H9 (cell line): Measurements from ENCODE around the gene KHK. TPM values are rescaled to one million over a fixed set of nuclear protein-coding genes. Genes with fewer than 3 reads are reported as not detected.

Source experiments
- DNase-seq: peaks from one replicate; pipeline ENCODE4 v3.0.0-alpha.2; 2017
- H2AFZ ChIP-seq: one replicate; pipeline ENCODE4 v1.6.1; 2013; ENCODE audit warnings: mild to moderate bottlenecking, low read length, control low read depth, moderate library complexity
- H2AK5ac ChIP-seq: 2 replicates; pipeline ENCODE4 v1.6.1; 2013; ENCODE audit warnings: low read length, control low read depth, mixed read lengths; ENCODE audit not compliant: insufficient read length
- H2BK120ac ChIP-seq: one replicate; pipeline ENCODE4 v1.6.1; 2013; ENCODE audit warnings: low read depth, mild to moderate bottlenecking, low read length, control low read depth, inconsistent platforms; ENCODE audit not compliant: poor library complexity, severe bottlenecking
- H2BK12ac ChIP-seq: 2 replicates; pipeline ENCODE4 v1.6.1; 2013; ENCODE audit warnings: low read length, control low read depth, mixed read lengths, low read depth; ENCODE audit not compliant: insufficient read length
- H2BK15ac ChIP-seq: 2 replicates; pipeline ENCODE4 v1.6.1; 2013; ENCODE audit warnings: low read depth, low read length, control low read depth
- H2BK20ac ChIP-seq: one replicate; pipeline ENCODE4 v1.6.1; 2013; ENCODE audit warnings: low read depth, mild to moderate bottlenecking, low read length, control low read depth, inconsistent platforms; ENCODE audit not compliant: poor library complexity, severe bottlenecking
- H2BK5ac ChIP-seq: 2 replicates; pipeline ENCODE4 v1.6.1; 2013; ENCODE audit warnings: low read length, control low read depth, mixed read lengths; ENCODE audit not compliant: insufficient read length
- H3K14ac ChIP-seq: 2 replicates; pipeline ENCODE4 v1.6.1; 2013; ENCODE audit warnings: low read length, control low read depth; ENCODE audit not compliant: insufficient read depth
- H3K18ac ChIP-seq: 2 replicates; pipeline ENCODE4 v1.6.1; 2013; ENCODE audit warnings: low read depth, mild to moderate bottlenecking, mixed read lengths, low read length, control low read depth; ENCODE audit not compliant: insufficient read length
- H3K23ac ChIP-seq: 2 replicates; pipeline ENCODE4 v1.6.1; 2013; ENCODE audit warnings: low read length, control low read depth, mixed read lengths, low read depth; ENCODE audit not compliant: insufficient read length
- H3K23me2 ChIP-seq: 2 replicates; pipeline ENCODE4 v1.6.1; 2013; ENCODE audit warnings: low read depth, mild to moderate bottlenecking, mixed read lengths, low read length, control low read depth; ENCODE audit not compliant: insufficient read length, poor library complexity, severe bottlenecking
- H3K27ac ChIP-seq: 2 replicates; pipeline ENCODE4 v1.5.1; 2013; ENCODE audit warnings: low read length, control low read depth, mixed read lengths, low read depth; ENCODE audit not compliant: insufficient read length
- H3K27me3 ChIP-seq: 2 replicates; pipeline ENCODE4 v1.6.1; 2013; ENCODE audit warnings: low read length, control low read depth, inconsistent platforms; ENCODE audit not compliant: insufficient read depth
- H3K4ac ChIP-seq: 2 replicates; pipeline ENCODE4 v1.6.1; 2013; ENCODE audit warnings: low read depth, mild to moderate bottlenecking, control low read depth, inconsistent platforms, low read length, moderate library complexity
- H3K4me1 ChIP-seq: 2 replicates; pipeline ENCODE4 v1.6.1; 2013; ENCODE audit warnings: low read length, control low read depth, inconsistent platforms; ENCODE audit not compliant: insufficient read depth
- H3K4me2 ChIP-seq: 2 replicates; pipeline ENCODE4 v1.6.1; 2013; ENCODE audit warnings: low read length, control low read depth, mixed read lengths; ENCODE audit not compliant: insufficient read length, insufficient read depth
- H3K56ac ChIP-seq: 2 replicates; pipeline ENCODE4 v1.6.1; 2013; ENCODE audit warnings: low read depth, mild to moderate bottlenecking, mixed read lengths, low read length, control low read depth; ENCODE audit not compliant: insufficient read length
- H3K79me1 ChIP-seq: 2 replicates; pipeline ENCODE4 v1.6.1; 2013; ENCODE audit warnings: low read depth, mild to moderate bottlenecking, moderate library complexity, low read length, control low read depth, inconsistent platforms; ENCODE audit not compliant: insufficient read depth, poor library complexity, severe bottlenecking
- H3K79me2 ChIP-seq: 2 replicates; pipeline ENCODE4 v1.6.1; 2013; ENCODE audit warnings: low read length, control low read depth, inconsistent platforms; ENCODE audit not compliant: insufficient read depth
- H3K9ac ChIP-seq: 2 replicates; pipeline ENCODE4 v1.6.1; 2013; ENCODE audit warnings: low read length, control low read depth, mixed read lengths; ENCODE audit not compliant: insufficient read length; ENCODE audit errors: extremely low read depth
- H3K9me3 ChIP-seq: one replicate; pipeline ENCODE4 v1.6.1; 2013; ENCODE audit warnings: low read depth, low read length, inconsistent platforms; ENCODE audit not compliant: control insufficient read depth
- H3T11ph ChIP-seq: one replicate; pipeline ENCODE4 v1.6.1; 2013; ENCODE audit warnings: mild to moderate bottlenecking, low read length, control low read depth, inconsistent platforms
- H4K20me1 ChIP-seq: one replicate; pipeline ENCODE4 v1.6.1; 2013; ENCODE audit not compliant: control insufficient read depth, insufficient read length, insufficient read depth
- H4K5ac ChIP-seq: 2 replicates; pipeline ENCODE4 v1.6.1; 2013; ENCODE audit warnings: low read depth, mild to moderate bottlenecking, mixed read lengths, low read length, control low read depth; ENCODE audit not compliant: insufficient read length
- H4K8ac ChIP-seq: replicated peaks from 2 replicates; pipeline ENCODE4 v1.6.1; 2013; ENCODE audit warnings: low read length, control low read depth, mixed read lengths, low read depth; ENCODE audit not compliant: insufficient read length
- H4K91ac ChIP-seq: 2 replicates; pipeline ENCODE4 v1.6.1; 2013; ENCODE audit warnings: low read depth, mild to moderate bottlenecking, moderate library complexity, mixed read lengths, low read length, control low read depth; ENCODE audit not compliant: insufficient read length
- H3K27ac Mint-ChIP-seq, 3 experiments: 2 replicates in 2 of 3; 3 replicates in 1 of 3; pipeline ENCODE4 v1.8.0; 2020 to 2021; ENCODE audit warnings: mixed read lengths in 3 of 3, mild to moderate bottlenecking in 1 of 3, moderate library complexity in 1 of 3
- H3K27me3 Mint-ChIP-seq: 2 replicates; pipeline ENCODE4 v1.8.0; 2021; ENCODE audit warnings: low read depth, mild to moderate bottlenecking, moderate library complexity, mixed read lengths
- H3K36me3 Mint-ChIP-seq, 3 experiments: 2 replicates in 2 of 3; 3 replicates in 1 of 3; pipeline ENCODE4 v1.8.0; 2020 to 2021; ENCODE audit warnings: low read depth in 3 of 3, mixed read lengths in 3 of 3; ENCODE audit not compliant: insufficient read depth in 1 of 3
- H3K4me1 Mint-ChIP-seq, 2 experiments: 2 replicates each; pipeline ENCODE4 v1.8.0; 2020; ENCODE audit warnings: mixed read lengths in 2 of 2
- H3K4me3 Mint-ChIP-seq, 2 experiments: 2 replicates in 1 of 2; 3 replicates in 1 of 2; pipeline ENCODE4 v1.8.0; 2020 to 2021; ENCODE audit warnings: mild to moderate bottlenecking in 2 of 2, mixed read lengths in 2 of 2, moderate library complexity in 1 of 2
- H3K9me3 Mint-ChIP-seq, 2 experiments: 2 replicates in 1 of 2; 3 replicates in 1 of 2; pipeline ENCODE4 v1.8.0; 2020; ENCODE audit warnings: mild to moderate bottlenecking in 2 of 2, mixed read lengths in 2 of 2, moderate library complexity in 1 of 2
- CTCF ChIP-seq: fragments of 200-600 bp; sonication (generic); conservative IDR thresholded peaks from 3 replicates; pipeline ENCODE4 v1.8.0; 2021; ENCODE audit warnings: antibody characterized with exemption, mild to moderate bottlenecking
- WGBS: extraction: QIAGEN DNeasy Blood & Tissue Kit; methylation state at CpG from one replicate; pipeline ENCODE4 v1.1.7; 2013; ENCODE audit warnings: missing lambda C conversion rate, low lambda C conversion rate, mixed read lengths; ENCODE audit not compliant: insufficient read length; ENCODE audit errors: extremely low coverage; 5-methylcytosine and 5-hydroxymethylcytosine counted together
- total RNA-seq: library from RNA; stranded (reverse); gene quantifications from 2 replicates; pipeline ENCODE4 v1.2.1, GENCODE V29; 2021

The KHK gene
- total RNA-seq, 1 experiment from 2014 or later: 12.1 TPM

- Histone ChIP-seq H3K23me2 (peaks cover 4% of the 10 kb centered on the region), H3K56ac (no peak overlapping the region), H4K91ac (no peak overlapping the region), H3K14ac (no peak overlapping the region), H3K79me2 (no peaks in the 10 kb centered on the region), H3K9me3 (no peaks in the 10 kb centered on the region), H3K27ac (no peak overlapping the region), H2BK120ac (no peak overlapping the region), H2BK5ac (no peak overlapping the region), H2BK12ac (no peak overlapping the region), H2AFZ (no peak overlapping the region), H3K79me1 (no peaks in the 10 kb centered on the region), H3T11ph (no peak overlapping the region), H3K4ac (no peak overlapping the region), H4K5ac (no peak overlapping the region), H3K4me1 (no peaks in the 10 kb centered on the region; the same call in 1 of the 2 replicates), H2BK15ac (no peak overlapping the region), H2BK20ac (no peak overlapping the region), H4K20me1 (peaks cover 2% of the 10 kb centered on the region), H3K9ac (no peak overlapping the region), H3K27me3 (peaks cover 7% of the 10 kb centered on the region; the same call in 1 of the 2 replicates), H2AK5ac (no peak overlapping the region), H3K4me2 (no peak overlapping the region), H4K8ac (no peak overlapping the region), H3K18ac (no peak overlapping the region), H3K23ac (no peak overlapping the region)
- H3K4me3 Mint-ChIP-seq: no peak overlapping the region
- H3K27ac Mint-ChIP-seq: no peak overlapping the region
- no CpG with 5 or more reads among the region's 5 CpGs for WGBS
- no peak for DNase-seq
- peaks cover 4 to 19% (median 13%) of the 10 kb centered on the region in 3 experiments; a peak in 5 of 7 replicates for H3K36me3 Mint-ChIP-seq
- no peaks in the 10 kb centered on the region for H3K9me3 Mint-ChIP-seq
- peaks cover 7 to 12% of the 10 kb centered on the region in 2 experiments for H3K4me1 Mint-ChIP-seq
- no peak for TF ChIP-seq CTCF
- H3K27me3 Mint-ChIP-seq: peaks cover 29% of the 10 kb centered on the region
These were observed 39.7 kb downstream of the KHK start for GRCh38 chr2:27126252-27126710.
